B cell (primary cell): ENCODE data around the gene TBC1D4. TPM values are rescaled to one million over a fixed set of nuclear protein-coding genes. Genes with fewer than 3 reads are reported as not detected.

ENCODE experiments used
- ATAC-seq: fragments of 200-7000 bp; cut with Tn5 transposase; one replicate; pipeline ENCODE4 v1.10.0; 2021; ENCODE audit warnings: low read depth, mild to moderate bottlenecking, moderate number of reproducible peaks, moderate library complexity
- CTCF ChIA-PET: fragments of 350-600 bp; sonication (Branson Sonifier 250); formaldehyde crosslinking; loops from one replicate; lab custom pipeline; 2021; ENCODE audit warnings: antibody characterized with exemption, inconsistent platforms; lab: Charles Lee
- POLR2A ChIA-PET: fragments of 350-600 bp; sonication (Branson Sonifier 250); formaldehyde crosslinking; loops from one replicate; lab custom pipeline; 2021; ENCODE audit warnings: antibody characterized with exemption; lab: Charles Lee
- DNase-seq: peaks from one replicate; pipeline ENCODE4 v3.0.0; 2013
- H2AFZ ChIP-seq: 2 replicates; pipeline ENCODE4 v1.6.1; 2012; ENCODE audit warnings: mild to moderate bottlenecking, low read depth, low read length; ENCODE audit not compliant: insufficient read depth, poor library complexity, severe bottlenecking
- H3K27ac ChIP-seq, 2 donors: 1 replicate in 1 of 2; 2 replicates in 1 of 2; pipeline ENCODE4 v1.5.1; 2012 to 2013; ENCODE audit warnings: low read length in 2 of 2, mild to moderate bottlenecking in 2 of 2, moderate library complexity in 1 of 2
- H3K27me3 ChIP-seq, 4 experiments: fragments of 200-600 bp in 1 of 4; sonication (generic) in 1 of 4; replicated peaks in 1 of 4; 1 replicate in 2 of 4; 2 replicates in 2 of 4; pipeline versions ENCODE4 v1.6.1 to v1.7.0; 2013 to 2016; ENCODE audit warnings: low read length in 3 of 4, mild to moderate bottlenecking in 2 of 4, mixed read lengths in 1 of 4, moderate library complexity in 1 of 4; ENCODE audit not compliant: insufficient read depth in 4 of 4, control insufficient read depth in 3 of 4; ENCODE audit errors: control extremely low read depth in 1 of 4
- H3K36me3 ChIP-seq, 2 experiments: replicated peaks in 1 of 2; 1 replicate in 1 of 2; 2 replicates in 1 of 2; pipeline versions ENCODE4 v1.6.1 to v1.7.1; 2013; ENCODE audit warnings: low read length in 1 of 2; ENCODE audit not compliant: insufficient read depth in 2 of 2, control insufficient read depth in 1 of 2; ENCODE audit errors: control extremely low read depth in 1 of 2, extremely low read depth in 1 of 2
- H3K4me1 ChIP-seq, 2 donors: fragments of 200-600 bp in 1 of 2; sonication (generic) in 1 of 2; 1 replicate in 1 of 2; 2 replicates in 1 of 2; pipeline versions ENCODE4 v1.5.1 to v1.6.1; 2013 to 2017; ENCODE audit warnings: low read length in 2 of 2; ENCODE audit not compliant: control insufficient read depth in 2 of 2, insufficient read depth in 2 of 2
- H3K4me2 ChIP-seq: replicated peaks from 2 replicates; pipeline ENCODE3; 2012; ENCODE audit warnings: mild to moderate bottlenecking, low read depth, low read length; ENCODE audit not compliant: poor library complexity, severe bottlenecking
- H3K4me3 ChIP-seq, 5 experiments: fragments of 200-600 bp in 1 of 5; sonication (generic) in 1 of 5; 1 replicate in 3 of 5; 2 replicates in 2 of 5; pipeline versions ENCODE4 v1.5.1 to v1.7.0; 2011 to 2016; ENCODE audit warnings: low read length in 4 of 5, mild to moderate bottlenecking in 4 of 5, low read depth in 2 of 5, control low read depth in 1 of 5, moderate library complexity in 1 of 5; ENCODE audit not compliant: insufficient read depth in 1 of 5; ENCODE audit errors: control extremely low read depth in 1 of 5, extremely low read depth in 1 of 5
- H3K79me2 ChIP-seq: fragments of 200-600 bp; sonication (generic); one replicate; pipeline ENCODE4 v1.6.0; 2016; ENCODE audit warnings: low read length; ENCODE audit not compliant: control insufficient read depth, insufficient read depth
- H3K9ac ChIP-seq: fragments of 200-600 bp; sonication (generic); 2 replicates; pipeline ENCODE4 v1.6.1; 2017; ENCODE audit warnings: mild to moderate bottlenecking, low read length, moderate library complexity
- H3K9me3 ChIP-seq, 3 donors: one replicate each; pipeline versions ENCODE4 v1.6.1 to v1.7.1; 2013; ENCODE audit warnings: low read length in 2 of 3; ENCODE audit not compliant: control insufficient read depth in 2 of 3, insufficient read depth in 1 of 3; ENCODE audit errors: control extremely low read depth in 1 of 3
- H4K20me1 ChIP-seq: 2 replicates; pipeline ENCODE4 v1.6.0; 2012; ENCODE audit warnings: mild to moderate bottlenecking, low read length; ENCODE audit not compliant: insufficient read depth, control insufficient read depth, poor library complexity, severe bottlenecking
- H3K27ac Mint-ChIP-seq: one replicate; pipeline ENCODE4 v1.8.0; 2021; ENCODE audit warnings: mixed read lengths
- H3K27me3 Mint-ChIP-seq: one replicate; pipeline ENCODE4 v1.8.0; 2021; ENCODE audit warnings: mixed read lengths
- H3K4me1 Mint-ChIP-seq: one replicate; pipeline ENCODE4 v1.8.0; 2021; ENCODE audit warnings: mixed read lengths
- H3K4me3 Mint-ChIP-seq: one replicate; pipeline ENCODE4 v1.8.0; 2021; ENCODE audit warnings: mixed read lengths
- H3K9me3 Mint-ChIP-seq: one replicate; pipeline ENCODE4 v1.8.0; 2022; ENCODE audit warnings: mixed read lengths; ENCODE audit not compliant: insufficient read depth
- CTCF ChIP-seq: fragments of 200-600 bp; IDR thresholded peaks from one replicate; pipeline ENCODE4 v1.8.0; 2022; ENCODE audit warnings: antibody characterized with exemption, mild to moderate bottlenecking
- EZH2 ChIP-seq: IDR thresholded peaks from 2 replicates; pipeline ENCODE4 v1.6.1; 2012; ENCODE audit warnings: borderline replicate concordance, low read depth, mild to moderate bottlenecking, moderate library complexity, low read length; ENCODE audit not compliant: insufficient read depth, poor library complexity, severe bottlenecking
- WGBS: methylation state at CpG from one replicate; pipeline ENCODE4 v1.1.5; 2013; ENCODE audit warnings: missing lambda C conversion rate; ENCODE audit not compliant: insufficient coverage; 5-methylcytosine and 5-hydroxymethylcytosine counted together
- intact Hi-C: fragments of 100-400 bp; cut with micrococcal nuclease; formaldehyde crosslinking; loops from one replicate; pipeline ENCODE4 v1.10.0; 2022
- polyA plus RNA-seq: library from polyadenylated mRNA; depleted of rRNA; stranded (reverse); fragments of >200 nt; gene quantifications from 2 replicates; pipeline ENCODE4 v1.2.3, GENCODE V29; 2012
- total RNA-seq, 2 donors: library from RNA; stranded (reverse); fragments of 120-200 nt in 1 of 2; gene quantifications; 1 replicate in 1 of 2; 2 replicates in 1 of 2; pipeline versions ENCODE4 v1.2.3 to v1.2.4, GENCODE V29; 2013 to 2022

The TBC1D4 gene
- total and polyA plus RNA-seq, 2 donors (not counting 1 experiment from before 2014, with no cell fraction given) = 1.6 to 3.5 TPM

DNA sequence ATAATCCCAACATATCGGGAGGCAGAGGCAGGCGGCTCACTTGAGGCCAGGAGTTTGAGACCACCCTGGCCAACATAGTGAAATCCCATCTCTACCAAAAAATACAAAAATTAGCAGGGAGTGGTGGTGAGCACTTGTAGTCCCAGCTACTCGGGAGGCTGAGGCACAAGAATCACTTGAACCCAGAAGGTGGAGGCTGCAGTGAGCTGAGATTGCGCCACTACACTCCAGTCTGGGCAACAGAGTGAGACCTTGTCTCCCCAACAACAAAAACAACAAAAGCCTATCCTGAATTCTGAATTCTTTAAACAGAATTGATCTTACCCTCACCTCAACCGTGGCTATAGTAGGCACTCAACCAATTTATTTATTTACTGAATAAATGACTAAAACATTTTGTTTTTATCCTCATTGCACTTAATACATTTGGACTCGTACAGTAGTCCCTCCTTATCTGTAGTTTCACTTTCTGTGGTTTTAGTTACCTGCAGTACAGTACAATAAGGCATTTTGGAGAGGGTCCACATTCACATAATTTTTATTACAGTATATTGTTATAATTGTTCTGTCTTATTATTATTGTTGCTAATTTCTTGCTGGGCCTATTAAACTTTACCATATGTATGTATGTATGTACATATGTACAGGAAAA, 98.8 kb downstream of the TBC1D4 start:
- POLR2A ChIA-PET = no interaction called here
- WGBS = no CpG with 5 or more reads among the region's 6 CpGs

DNA sequence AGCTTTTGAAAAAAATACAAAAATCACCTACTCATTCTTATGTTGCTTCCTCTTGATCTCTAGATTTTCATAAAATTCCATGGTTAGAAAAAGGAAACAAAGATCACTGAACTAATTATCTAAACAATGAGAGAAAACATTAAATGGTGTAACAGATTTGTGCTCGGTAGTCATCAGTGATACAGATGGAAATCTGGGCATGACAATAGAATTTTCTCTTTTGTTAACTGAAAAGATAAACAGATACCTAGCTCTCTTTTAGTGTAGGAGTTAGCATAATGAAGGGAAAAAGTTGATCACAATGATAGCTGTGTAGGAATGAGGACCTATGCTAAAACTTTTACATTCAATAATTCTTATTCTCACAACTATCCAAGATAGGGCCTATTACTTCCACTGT, 103.7 kb downstream of the TBC1D4 start:
- Mint-ChIP-seq H3K4me1 (no peaks in the 10 kb centered on the region), H3K9me3 (no peaks in the 10 kb centered on the region), H3K4me3 (no peak overlapping the region), H3K27me3 (peaks cover 4% of the 10 kb centered on the region), H3K27ac (no peak overlapping the region)
- Histone ChIP-seq H3K36me3 (no peaks in the 10 kb centered on the region), H3K9ac (no peak overlapping the region), H3K4me3 (no peak overlapping the region), H3K27me3 (no peaks in the 10 kb centered on the region), H3K4me2 (no peak overlapping the region), H4K20me1 (no peaks in the 10 kb centered on the region), H3K27ac (no peak overlapping the region), H3K9me3 (no peaks in the 10 kb centered on the region), H2AFZ (no peak overlapping the region), H3K79me2 (no peaks in the 10 kb centered on the region), H3K4me1 (no peaks in the 10 kb centered on the region)
- no peak for TF ChIP-seq CTCF
- TF ChIP-seq EZH2 = no peak
- intact Hi-C loops = no loop called here
- CTCF ChIA-PET = no interaction called here
- no CpG with 5 or more reads among the region's 1 CpG for WGBS
- ATAC-seq = no peak
- POLR2A ChIA-PET = interaction anchor here (0.6 kb wide), 1 partner anchor 172 kb away, joined by 3 read pairs; no protein-coding TSS in a partner anchor
- no peak for DNase-seq

More for the DNA sequence above, 98.8 kb downstream of the TBC1D4 start:
- Histone ChIP-seq H3K9me3 (no peaks in the 10 kb centered on the region), H3K4me2 (no peak overlapping the region), H3K79me2 (no peaks in the 10 kb centered on the region), H3K36me3 (no peaks in the 10 kb centered on the region), H3K4me3 (no peak overlapping the region), H3K4me1 (no peaks in the 10 kb centered on the region), H3K27me3 (no peaks in the 10 kb centered on the region), H3K27ac (no peak overlapping the region), H3K9ac (no peak overlapping the region), H4K20me1 (no peaks in the 10 kb centered on the region), H2AFZ (no peak overlapping the region)
- intact Hi-C loops = no loop called here
- DNase-seq = no peak
- H3K4me1 Mint-ChIP-seq = no peaks in the 10 kb centered on the region
- H3K4me3 Mint-ChIP-seq = no peak overlapping the region
- TF ChIP-seq EZH2 = no peak
- CTCF ChIA-PET = no interaction called here
- no peaks in the 10 kb centered on the region for H3K27me3 Mint-ChIP-seq
- no peak overlapping the region for H3K27ac Mint-ChIP-seq
- no peak for ATAC-seq
- H3K9me3 Mint-ChIP-seq = no peaks in the 10 kb centered on the region
